ENCODE data around the gene HEPN1. TPM values are rescaled to one million over a fixed set of nuclear protein-coding genes. Genes with fewer than 3 reads are reported as not detected.

The HEPN1 gene
- total and polyA plus RNA-seq, 9 of the 15 experiments (the other 6 are each of a cell fraction or from before 2014, with no cell fraction given), result not detected

GRCh38 chr11:124875943-124876817, 42.9 kb upstream of the HEPN1 start (continued):
- 0 out of 2 replicates have a peak, but pooled peaks have one; percentile 47 for TF ChIP-seq ARID2 (IDR thresholded peaks at IDR 0.05)
- peak; percentile 42; the same call in 1 of the 2 replicates for TF ChIP-seq SMARCA4 (IDR thresholded peaks at IDR 0.05)
- no peak for TF ChIP-seq MBD2 (IDR thresholded peaks at IDR 0.05; ENCODE audit: borderline replicate concordance, low read depth)
- no peak for TF ChIP-seq ZEB2 (IDR thresholded peaks at IDR 0.05)
- TF ChIP-seq THRB (CRISPR knock-in tag; conservative IDR thresholded peaks at IDR 0.05), result no peak
- TF ChIP-seq JUN (IDR thresholded peaks at IDR 0.05; ENCODE audit: borderline replicate concordance, low read depth, low read length), result no peak; the same call in 1 of the 2 replicates
- TF ChIP-seq JUN (CRISPR knock-in tag; IDR thresholded peaks at IDR 0.05; ENCODE audit: borderline replicate concordance), result no peak
- no peak for TF ChIP-seq ZNF384 (IDR thresholded peaks at IDR 0.05; ENCODE audit: low read depth, low read length)
- no peak for TF ChIP-seq NFYB (IDR thresholded peaks at IDR 0.05; ENCODE audit: extremely low read depth, insufficient read length)
- 0 out of 4 replicates have a peak, but pooled peaks of 1 of the 2 experiments have one; percentile 30 for TF ChIP-seq MLLT1 (IDR thresholded peaks at IDR 0.05)
- no peak for TF ChIP-seq IRF1 (CRISPR knock-in tag; IDR thresholded peaks at IDR 0.05; ENCODE audit: borderline replicate concordance)
- no peak for TF ChIP-seq NR4A1 (CRISPR knock-in tag; IDR thresholded peaks at IDR 0.05)
- no peak for TF ChIP-seq NR4A1 (tag; IDR thresholded peaks at IDR 0.05)
- no peak for TF ChIP-seq BMI1 (IDR thresholded peaks at IDR 0.05; ENCODE audit: low read length)
- no peak for TF ChIP-seq BCL6 (CRISPR knock-in tag; IDR thresholded peaks at IDR 0.05)
- peak; percentile 47 for TF ChIP-seq CCNT2 (IDR thresholded peaks at IDR 0.05; ENCODE audit: borderline replicate concordance, extremely low read depth, insufficient read length, low read depth, low read length)
- TF ChIP-seq TFE3 (CRISPR knock-in tag; IDR thresholded peaks at IDR 0.05), result no peak
- no peak for TF ChIP-seq SPI1 (IDR thresholded peaks at IDR 0.05; ENCODE audit: borderline replicate concordance, low read depth, low read length)
- no peak for TF ChIP-seq ZNF561 (CRISPR knock-in tag; conservative IDR thresholded peaks at IDR 0.05)
- TF ChIP-seq RFX5 (IDR thresholded peaks at IDR 0.05; ENCODE audit: low read depth, low read length), result no peak
- TF ChIP-seq TRIM25 (IDR thresholded peaks at IDR 0.05; ENCODE audit: borderline replicate concordance), result no peak
- peak; percentile 76; the same call in 1 of the 2 replicates for TF ChIP-seq EP400 (IDR thresholded peaks at IDR 0.05)

Data from K562 (cell line).